Activated CD4-positive, alpha-beta T cell treated with anti-CD3 and anti-CD28 coated beads for 36 hours (primary cell): Measurements from ENCODE around the gene FLG. TPM values are rescaled to one million over a fixed set of nuclear protein-coding genes. Genes with fewer than 3 reads are reported as not detected.
"Not testable (repeated sequence)": the region's sequence is repeated elsewhere in the genome, so short reads cannot be mapped to it uniquely, and the experiment has no call there.

Source experiments
- ATAC-seq: fragments of 200-7000 bp; cut with Tn5 transposase; one replicate; pipeline ENCODE4 v1.10.0; 2021; ENCODE audit warnings: mild to moderate bottlenecking, moderate library complexity
- CTCF ChIA-PET: fragments of 350-600 bp; sonication (Branson Sonifier 250); formaldehyde crosslinking; loops from one replicate; lab custom pipeline; 2021; ENCODE audit warnings: antibody characterized with exemption; lab: Charles Lee
- POLR2A ChIA-PET: fragments of 350-600 bp; sonication (Branson Sonifier 250); formaldehyde crosslinking; loops from one replicate; lab custom pipeline; 2021; ENCODE audit warnings: antibody characterized with exemption, inconsistent platforms; lab: Charles Lee
- DNase-seq: peaks from one replicate; pipeline ENCODE4 v3.0.0-alpha.2; 2020
- H3K27ac Mint-ChIP-seq: one replicate; pipeline ENCODE4 v1.8.0; 2021; ENCODE audit warnings: mixed read lengths
- H3K27me3 Mint-ChIP-seq: one replicate; pipeline ENCODE4 v1.8.0; 2021; ENCODE audit warnings: mixed read lengths
- H3K36me3 Mint-ChIP-seq: one replicate; pipeline ENCODE4 v1.8.0; 2021; ENCODE audit warnings: low read depth, mixed read lengths
- H3K4me1 Mint-ChIP-seq: one replicate; pipeline ENCODE4 v1.8.0; 2021; ENCODE audit warnings: mixed read lengths
- H3K4me3 Mint-ChIP-seq: one replicate; pipeline ENCODE4 v1.8.0; 2021; ENCODE audit warnings: mild to moderate bottlenecking, moderate library complexity, mixed read lengths
- H3K9me3 Mint-ChIP-seq: one replicate; pipeline ENCODE4 v1.8.0; 2021; ENCODE audit warnings: low read depth, mixed read lengths
- intact Hi-C, 2 experiments: fragments of 100-400 bp; cut with DNase I in 1 of 2; cut with micrococcal nuclease in 1 of 2; formaldehyde crosslinking; loops; one replicate each; pipeline versions ENCODE4 v1.14.2 to v1.15.1; 2022 to 2024; cut with DNase I, micrococcal nuclease
- total RNA-seq, 2 experiments: library from RNA; stranded (reverse); gene quantifications; one replicate each; pipeline ENCODE4 v1.2.3, GENCODE V29; 2021

FLG gene
- total RNA-seq, 2 experiments from 2014 or later, result not detected

DNA sequence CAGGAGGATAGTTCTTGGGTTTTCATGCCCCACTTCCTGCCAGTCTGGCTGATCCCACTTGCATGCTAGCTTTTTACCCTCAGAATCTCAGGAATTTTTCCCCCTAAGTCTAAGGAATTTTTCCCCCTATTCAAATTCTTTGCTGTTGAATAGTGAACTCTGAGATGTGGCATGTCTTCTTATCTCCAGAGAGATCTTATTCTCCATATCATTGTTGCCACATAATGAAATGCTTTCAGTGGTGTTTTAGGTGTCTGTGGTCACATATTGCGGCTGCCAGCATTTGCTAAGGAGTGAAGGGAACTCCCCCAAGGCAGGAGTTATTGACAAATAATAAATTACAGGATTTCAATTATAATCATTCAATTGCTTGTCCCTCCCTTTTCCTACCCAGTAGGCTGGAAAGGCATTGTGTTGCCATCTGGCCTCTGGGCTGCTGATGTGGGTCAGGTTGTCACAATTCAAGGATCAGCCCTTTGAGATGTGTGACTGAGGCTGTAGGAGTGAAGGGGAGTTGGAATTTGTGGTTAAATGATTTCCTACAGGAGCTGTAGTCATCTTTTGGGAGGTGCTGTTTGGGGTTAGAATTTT lies 3.9 kb upstream of the FLG start:
- H3K27ac Mint-ChIP-seq, result no peak overlapping the region
- intact Hi-C loops, result no loop called here
- H3K4me1 Mint-ChIP-seq, result no peaks in the 10 kb centered on the region
- H3K4me3 Mint-ChIP-seq, result no peak overlapping the region
- DNase-seq, result no peak
- H3K27me3 Mint-ChIP-seq, result peaks cover 5% of the 10 kb centered on the region
- ChIA-PET CTCF (no interaction called here), POLR2A (no interaction called here)
- H3K9me3 Mint-ChIP-seq, result no peaks in the 10 kb centered on the region
- no peak for ATAC-seq
- H3K36me3 Mint-ChIP-seq, result no peaks in the 10 kb centered on the region

DNA sequence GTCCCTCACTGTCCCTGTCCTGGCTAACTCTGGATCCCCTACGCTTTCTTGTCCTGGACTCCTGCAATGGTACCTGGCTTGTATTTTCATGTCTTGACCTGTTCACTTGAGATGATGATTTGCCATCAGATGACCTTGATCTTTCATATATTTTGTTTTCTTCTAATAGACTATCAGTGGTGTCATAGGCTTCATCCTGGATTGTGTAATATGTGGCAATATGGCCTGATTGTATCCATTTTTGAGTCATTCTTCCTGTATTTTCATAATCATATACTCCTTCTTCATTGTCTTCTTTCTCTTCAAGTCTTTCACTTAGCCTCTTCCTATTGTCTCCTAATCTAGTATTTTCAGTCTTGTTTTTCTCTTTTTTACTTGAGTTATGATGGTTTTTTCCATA lies 11.1 kb downstream of the FLG start:
- ChIA-PET CTCF (no interaction called here), POLR2A (no interaction called here)
- H3K4me3 Mint-ChIP-seq, result no peak overlapping the region
- ATAC-seq (no peak), DNase-seq (no peak)
- intact Hi-C loops, result no loop called here
- peaks cover 7% of the 10 kb centered on the region for H3K27me3 Mint-ChIP-seq
- no peaks in the 10 kb centered on the region for H3K9me3 Mint-ChIP-seq
- no peaks in the 10 kb centered on the region for H3K4me1 Mint-ChIP-seq
- H3K27ac Mint-ChIP-seq, result no peak overlapping the region
- no peaks in the 10 kb centered on the region for H3K36me3 Mint-ChIP-seq

DNA sequence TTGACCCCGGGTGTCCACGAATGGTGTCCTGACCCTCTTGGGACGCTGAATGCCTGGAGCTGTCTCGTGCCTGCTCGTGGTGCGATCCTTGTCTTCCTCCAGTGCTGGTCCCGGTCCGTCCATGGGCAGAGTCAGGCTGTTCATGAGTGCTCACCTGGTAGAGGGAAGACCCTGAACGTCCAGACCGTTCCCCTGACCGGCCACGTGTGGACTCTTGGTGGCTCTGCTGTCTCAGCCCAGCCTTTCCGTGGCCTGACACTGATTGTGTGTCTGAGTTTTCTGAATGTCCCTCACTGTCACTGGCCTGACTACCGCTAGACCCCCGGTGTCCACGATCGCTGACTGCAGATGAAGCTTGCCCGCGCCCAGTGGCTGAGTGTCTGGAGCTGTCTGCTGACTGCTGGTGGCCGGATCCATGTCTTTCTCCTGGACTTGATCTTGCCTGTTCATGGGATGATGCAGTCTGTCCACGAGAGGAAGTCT lies 11.7 kb downstream of the FLG start:
- DNase-seq (no peak), ATAC-seq (no peak)
- CTCF ChIA-PET, result no interaction called here
- no peaks in the 10 kb centered on the region for H3K9me3 Mint-ChIP-seq
- intact Hi-C loops, result no loop called here
- H3K4me1 Mint-ChIP-seq, result no peaks in the 10 kb centered on the region
- no peaks in the 10 kb centered on the region for H3K36me3 Mint-ChIP-seq
- H3K27ac Mint-ChIP-seq, result no peak overlapping the region
- H3K4me3 Mint-ChIP-seq, result no peak overlapping the region
- POLR2A ChIA-PET, result no interaction called here
- H3K27me3 Mint-ChIP-seq, result peaks cover 7% of the 10 kb centered on the region

DNA sequence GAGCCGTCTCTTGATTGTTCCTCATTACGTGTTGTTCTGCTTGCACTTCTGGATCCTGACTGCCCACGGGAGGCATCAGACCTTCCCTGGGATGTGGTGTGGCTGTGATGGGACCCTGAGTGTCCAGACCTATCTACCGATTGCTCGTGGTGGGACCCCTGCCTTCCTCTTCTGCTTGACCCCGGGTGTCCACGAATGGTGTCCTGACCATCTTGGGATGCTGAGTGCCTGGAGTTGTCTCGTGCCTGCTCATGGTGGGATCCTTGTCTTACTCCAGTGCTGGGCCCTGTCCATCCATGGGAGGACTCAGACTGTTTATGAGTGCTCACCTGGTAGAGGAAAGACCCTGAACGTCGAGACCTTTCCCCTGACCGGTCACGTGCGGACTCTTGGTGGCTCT lies 12.9 kb downstream of the FLG start:
- ATAC-seq, CTCF ChIA-PET, intact Hi-C loops, H3K27me3 Mint-ChIP-seq, H3K4me1 Mint-ChIP-seq, H3K36me3 Mint-ChIP-seq, DNase-seq, H3K9me3 Mint-ChIP-seq, POLR2A ChIA-PET, H3K27ac Mint-ChIP-seq, H3K4me3 Mint-ChIP-seq: not testable (repeated sequence)

DNA sequence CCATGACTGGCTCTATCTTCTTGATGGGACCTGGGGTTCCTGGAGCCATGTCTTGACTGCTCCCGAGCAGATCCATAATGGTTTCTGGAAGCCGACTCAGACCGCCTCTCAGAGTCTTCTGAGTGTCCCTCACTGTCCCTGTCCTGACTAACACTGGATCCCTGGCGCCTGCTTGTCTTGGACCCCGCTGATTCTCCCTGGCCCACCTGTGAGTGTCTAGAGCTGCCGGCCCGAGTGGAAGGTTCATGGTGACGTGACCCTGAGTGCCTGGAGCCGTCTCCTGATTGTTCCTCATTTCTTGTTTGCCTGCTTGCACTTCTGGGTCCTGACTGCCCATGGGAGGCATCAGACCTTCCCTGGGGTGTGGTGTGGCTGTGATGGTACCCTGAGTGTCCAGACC lies 15.1 kb downstream of the FLG start:
- no peak overlapping the region for H3K27ac Mint-ChIP-seq
- DNase-seq (no peak), ATAC-seq (no peak)
- POLR2A ChIA-PET, result no interaction called here
- H3K9me3 Mint-ChIP-seq, result no peaks in the 10 kb centered on the region
- CTCF ChIA-PET, result no interaction called here
- intact Hi-C loops, result no loop called here
- H3K4me3 Mint-ChIP-seq, result no peak overlapping the region
- no peaks in the 10 kb centered on the region for H3K4me1 Mint-ChIP-seq
- no peaks in the 10 kb centered on the region for H3K36me3 Mint-ChIP-seq
- H3K27me3 Mint-ChIP-seq, result peaks cover 7% of the 10 kb centered on the region

DNA sequence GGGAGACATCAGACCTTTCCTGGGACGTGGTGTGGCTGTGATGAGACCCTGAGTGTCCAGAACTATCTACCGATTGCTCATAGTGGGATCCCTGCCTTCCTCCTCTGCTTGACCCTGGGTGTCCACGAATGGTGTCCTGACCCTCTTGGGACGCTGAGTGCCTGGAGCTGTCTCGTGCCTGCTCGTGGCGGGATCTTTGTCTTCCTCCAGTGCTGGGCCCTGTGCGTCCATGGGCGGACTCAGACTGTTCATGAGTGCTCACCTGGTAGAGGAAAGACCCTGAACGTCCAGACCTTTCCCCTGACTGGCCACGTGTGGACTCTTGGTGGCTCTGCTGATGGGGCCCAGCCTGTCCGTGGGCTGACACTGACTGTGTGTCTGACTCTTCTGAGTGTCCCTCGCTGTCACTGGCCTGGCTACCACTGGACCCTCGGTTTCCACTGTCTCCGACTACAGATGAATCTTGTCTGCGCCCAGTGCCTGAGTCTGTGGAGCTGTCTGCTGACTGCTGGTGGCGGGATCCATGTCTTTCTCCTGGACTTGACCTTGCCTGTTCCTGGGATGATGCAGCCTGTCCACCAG lies 15.6 kb downstream of the FLG start:
- intact Hi-C loops, POLR2A ChIA-PET, H3K9me3 Mint-ChIP-seq, H3K4me1 Mint-ChIP-seq, DNase-seq, H3K27me3 Mint-ChIP-seq, H3K36me3 Mint-ChIP-seq, H3K27ac Mint-ChIP-seq, H3K4me3 Mint-ChIP-seq, CTCF ChIA-PET, ATAC-seq: not testable (repeated sequence)

- intact Hi-C loops, H3K9me3 Mint-ChIP-seq, ATAC-seq, H3K27me3 Mint-ChIP-seq, H3K4me3 Mint-ChIP-seq, H3K27ac Mint-ChIP-seq, CTCF ChIA-PET, POLR2A ChIA-PET, H3K36me3 Mint-ChIP-seq, H3K4me1 Mint-ChIP-seq, DNase-seq: not testable (repeated sequence)
Observed at GRCh38 chr1:152308758-152309157, 16.3 kb downstream of the FLG start.

- H3K27ac Mint-ChIP-seq, ATAC-seq, H3K9me3 Mint-ChIP-seq, H3K4me1 Mint-ChIP-seq, intact Hi-C loops, H3K27me3 Mint-ChIP-seq, CTCF ChIA-PET, H3K36me3 Mint-ChIP-seq, DNase-seq, POLR2A ChIA-PET, H3K4me3 Mint-ChIP-seq: not testable (repeated sequence)
Observed at GRCh38 chr1:152307970-152308369, 17.1 kb downstream of the FLG start.

GRCh38 chr1:152306123-152306522 lies 18.9 kb downstream of the FLG start:
- ATAC-seq, H3K4me3 Mint-ChIP-seq, H3K27me3 Mint-ChIP-seq, POLR2A ChIA-PET, H3K36me3 Mint-ChIP-seq, H3K9me3 Mint-ChIP-seq, DNase-seq, intact Hi-C loops, H3K27ac Mint-ChIP-seq, CTCF ChIA-PET, H3K4me1 Mint-ChIP-seq: not testable (repeated sequence)

DNA sequence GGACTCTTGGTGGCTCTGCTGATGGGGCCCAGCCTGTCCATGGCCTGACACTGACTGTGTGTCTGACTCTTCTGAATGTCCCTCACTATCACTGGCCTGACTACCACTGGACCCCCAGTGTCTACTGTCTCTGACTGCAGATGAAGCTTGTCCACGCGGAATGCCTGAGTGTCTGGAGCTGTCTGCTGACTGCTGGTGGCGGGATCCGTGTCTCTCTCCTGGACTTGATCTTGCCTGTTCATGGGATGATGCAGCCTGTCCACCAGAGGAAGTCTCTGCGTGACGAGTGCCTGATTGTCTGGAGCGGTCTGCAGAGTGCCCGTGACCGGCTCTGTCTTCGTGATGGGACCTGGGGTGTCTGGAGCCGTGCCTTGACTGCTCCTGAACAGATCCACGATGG lies 20.3 kb downstream of the FLG start:
- H3K9me3 Mint-ChIP-seq, H3K27me3 Mint-ChIP-seq, H3K4me3 Mint-ChIP-seq, H3K4me1 Mint-ChIP-seq, H3K27ac Mint-ChIP-seq, CTCF ChIA-PET, intact Hi-C loops, POLR2A ChIA-PET, DNase-seq, ATAC-seq, H3K36me3 Mint-ChIP-seq: not testable (repeated sequence)

- POLR2A ChIA-PET, ATAC-seq, H3K36me3 Mint-ChIP-seq, H3K4me1 Mint-ChIP-seq, CTCF ChIA-PET, H3K27me3 Mint-ChIP-seq, H3K27ac Mint-ChIP-seq, H3K4me3 Mint-ChIP-seq, intact Hi-C loops, DNase-seq, H3K9me3 Mint-ChIP-seq: not testable (repeated sequence)
Observed at GRCh38 chr1:152303139-152303872, 21.7 kb downstream of the FLG start.

DNA sequence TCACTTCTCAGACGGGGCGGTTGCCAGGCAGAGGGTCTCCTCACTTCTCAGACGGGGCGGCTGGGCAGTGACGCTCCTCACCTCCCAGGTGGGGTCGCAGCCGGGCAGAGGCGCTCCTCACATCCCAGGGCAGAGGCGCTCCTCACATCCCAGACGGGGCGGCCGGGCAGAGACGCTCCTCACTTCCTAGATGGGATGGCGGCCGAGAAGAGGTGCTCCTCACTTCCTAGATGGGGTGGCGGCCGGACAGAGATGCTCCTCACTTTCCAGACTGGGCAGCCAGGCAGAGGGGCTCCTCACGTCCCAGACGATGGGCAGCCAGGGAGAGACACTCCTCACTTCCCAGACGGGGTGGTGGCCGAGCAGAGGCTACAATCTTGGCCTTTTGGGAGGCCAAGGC lies 68.6 kb downstream of the FLG start:
- H3K27ac Mint-ChIP-seq, DNase-seq, intact Hi-C loops, ATAC-seq, H3K4me3 Mint-ChIP-seq, H3K4me1 Mint-ChIP-seq, POLR2A ChIA-PET, H3K27me3 Mint-ChIP-seq, CTCF ChIA-PET, H3K36me3 Mint-ChIP-seq, H3K9me3 Mint-ChIP-seq: not testable (repeated sequence)
